ENCODE data around the gene BNIPL. TPM values are rescaled to one million over a fixed set of nuclear protein-coding genes. Genes with fewer than 3 reads are reported as not detected.

The BNIPL gene
- total RNA-seq, 4 donors from 2014 or later = 0.68 to 10.0 (median 2.5) TPM; not detected in 1

GRCh38 chr1:151012684-151013471 lies 23.5 kb upstream of the BNIPL start:
- H3K4me3 ChIP-seq = no peak overlapping the region
- H3K4me1 ChIP-seq = peaks cover 20 to 68% (median 37%) of the 10 kb centered on the region in 4 donors
- no peaks in the 10 kb centered on the region for H3K9me3 ChIP-seq
- intact Hi-C loops (cut with DNase I; ENCODE audit: low total_unique reads) (no loop called here), in situ Hi-C loops (cut with MboI; ENCODE audit: low pct_ligation_motif_present in 1 of 4, low pct_unique_long_range_greater_than_20kb in 1 of 4, low sequenced_read_pairs in 3 of 4) (loop anchor here in 1 of 4 donors (10.0 kb wide), 1 partner anchor 142 kb away; the partner anchor contains the start of gene TNFAIP8L2)
- 64 to 90% methylated on average over 6 to 14 of the region's 14 CpGs for WGBS, 2 donors (ENCODE audit: low coverage in 1 of 2)
- peak overlapping the region; percentile 65 to 80 (median 77) for H3K27ac ChIP-seq
- DNase-seq = peak; percentile 59
- peak in 2 of 3 donors; percentile 17 to 31 for TF ChIP-seq POLR2AphosphoS5 (IDR thresholded peaks at IDR 0.05)
- TF ChIP-seq CTCF (IDR thresholded peaks at IDR 0.05) = no peak
- no peaks in the 10 kb centered on the region for H3K36me3 ChIP-seq
- no peaks in the 10 kb centered on the region for H3K27me3 ChIP-seq

GRCh38 chr1:151013518-151013917 lies 22.9 kb upstream of the BNIPL start:
- TF ChIP-seq CTCF (IDR thresholded peaks at IDR 0.05) (no peak), EP300 (IDR thresholded peaks at IDR 0.05; ENCODE audit: low read depth) (no peak), POLR2AphosphoS5 (IDR thresholded peaks at IDR 0.05) (no peak), POLR2A (IDR thresholded peaks at IDR 0.05) (no peak)
- Histone ChIP-seq H3K4me1 (peaks cover 19 to 65% (median 35%) of the 10 kb centered on the region in 4 donors), H3K4me3 (no peak overlapping the region), H3K9me3 (no peaks in the 10 kb centered on the region), H3K27ac (peak overlapping the region; percentile 65 to 80 (median 77)), H3K36me3 (no peaks in the 10 kb centered on the region), H3K27me3 (no peaks in the 10 kb centered on the region)
- intact Hi-C loops (cut with DNase I; ENCODE audit: low total_unique reads) (no loop called here), in situ Hi-C loops (cut with MboI; ENCODE audit: low pct_ligation_motif_present in 1 of 4, low pct_unique_long_range_greater_than_20kb in 1 of 4, low sequenced_read_pairs in 3 of 4) (loop anchor here in 1 of 4 donors (10.0 kb wide), 1 partner anchor 141 kb away; the partner anchor contains the start of gene TNFAIP8L2)
- 37% methylated on average over 2 of the region's 2 CpGs; no CpG with 5 or more reads in 1 of the 2 donors for WGBS, 2 donors (ENCODE audit: low coverage in 1 of 2)
- no peak for DNase-seq

GRCh38 chr1:151024540-151025146 lies 11.7 kb upstream of the BNIPL start:
- in situ Hi-C loops (cut with MboI; ENCODE audit: low pct_ligation_motif_present in 1 of 4, low pct_unique_long_range_greater_than_20kb in 1 of 4, low sequenced_read_pairs in 3 of 4) = loop anchor here in 2 of 4 donors (10.0 to 25.0 kb wide), 2 partner anchors 130 to 138 kb away; partner anchors contain the start of genes TNFAIP8L2 (in 2 of the 2), LYSMD1 (in 1 of the 2) and SCNM1 (in 1 of the 2)
- H3K27ac ChIP-seq = peak overlapping the region in 2 of 4 donors; percentile 13 to 52
- peaks cover 0 to 37% (median 15%) of the 10 kb centered on the region in 4 donors for H3K36me3 ChIP-seq
- H3K4me3 ChIP-seq = no peak overlapping the region
- intact Hi-C loops (cut with DNase I; ENCODE audit: low total_unique reads) = no loop called here
- H3K9me3 ChIP-seq = no peaks in the 10 kb centered on the region
- TF ChIP-seq EP300 (IDR thresholded peaks at IDR 0.05; ENCODE audit: low read depth) (no peak), POLR2AphosphoS5 (IDR thresholded peaks at IDR 0.05) (no peak), POLR2A (IDR thresholded peaks at IDR 0.05) (no peak), CTCF (IDR thresholded peaks at IDR 0.05) (peak; percentile 70 to 75 (median 72))
- peaks cover 0 to 8% (median 0%) of the 10 kb centered on the region in 4 donors for H3K4me1 ChIP-seq
- WGBS, 2 donors (ENCODE audit: low coverage in 1 of 2) = 39% methylated on average over 6 of the region's 6 CpGs; no CpG with 5 or more reads in 1 of the 2 donors
- peak; percentile 85 for DNase-seq
- H3K27me3 ChIP-seq = no peaks in the 10 kb centered on the region

GRCh38 chr1:151026460-151026859 lies 9.9 kb upstream of the BNIPL start:
- DNase-seq = no peak
- peaks cover 0 to 8% (median 0%) of the 10 kb centered on the region in 4 donors for H3K4me1 ChIP-seq
- no peak overlapping the region for H3K4me3 ChIP-seq
- no peak overlapping the region for H3K27ac ChIP-seq
- intact Hi-C loops (cut with DNase I; ENCODE audit: low total_unique reads) (no loop called here), in situ Hi-C loops (cut with MboI; ENCODE audit: low pct_ligation_motif_present in 1 of 4, low pct_unique_long_range_greater_than_20kb in 1 of 4, low sequenced_read_pairs in 3 of 4) (loop anchor here in 2 of 4 donors (10.0 to 25.0 kb wide), 2 partner anchors 128 to 136 kb away; partner anchors contain the start of genes TNFAIP8L2 (in 2 of the 2), LYSMD1 (in 1 of the 2) and SCNM1 (in 1 of the 2))
- no peaks in the 10 kb centered on the region for H3K27me3 ChIP-seq
- no peaks in the 10 kb centered on the region for H3K9me3 ChIP-seq
- TF ChIP-seq POLR2AphosphoS5 (IDR thresholded peaks at IDR 0.05) = no peak
- no peak for TF ChIP-seq CTCF (IDR thresholded peaks at IDR 0.05)
- TF ChIP-seq EP300 (IDR thresholded peaks at IDR 0.05; ENCODE audit: low read depth) = no peak
- no peak for TF ChIP-seq POLR2A (IDR thresholded peaks at IDR 0.05)
- peaks cover 0 to 28% (median 13%) of the 10 kb centered on the region in 4 donors for H3K36me3 ChIP-seq

Measured in transverse colon (tissue), 4 donors.